GM12878 (cell line): Measurements from ENCODE around the gene CHN2. TPM values are rescaled to one million over a fixed set of nuclear protein-coding genes. Genes with fewer than 3 reads are reported as not detected.

Experiments
- ATAC-seq: fragments of 200-7000 bp; cut with Tn5 transposase; 3 replicates; pipeline ENCODE4 v1.9.1; 2020; ENCODE audit warnings: mild to moderate bottlenecking, moderate library complexity
- BruUV-seq: library from RNA; stranded (reverse); fragments of 400-500 nt; replicated peaks from 2 replicates; lab custom pipeline; 2021; lab: Mats Ljungman, UMichigan
- CTCF ChIA-PET: fragments of 300-600 bp; sonication (Branson Sonifier 250); formaldehyde crosslinking; extraction: SDS; loops from one replicate; lab custom pipeline; 2021; ENCODE audit warnings: inconsistent platforms; lab: Yijun Ruan, JAX
- POLR2A ChIA-PET: fragments of 350-600 bp; formaldehyde crosslinking; extraction: SDS; loops from one replicate; lab custom pipeline; 2021; ENCODE audit warnings: inconsistent platforms; lab: Charles Lee
- RAD21 ChIA-PET: fragments of 300-600 bp; sonication (Branson Sonifier 250); formaldehyde crosslinking; loops from one replicate; lab custom pipeline; 2023; ENCODE audit warnings: antibody characterized with exemption; ENCODE audit not compliant: unreplicated experiment; lab: Charles Lee
- SMC1A ChIA-PET: fragments of 300-600 bp; sonication (Branson Sonifier 250); formaldehyde crosslinking; loops from one replicate; lab custom pipeline; 2023; ENCODE audit not compliant: unreplicated experiment, uncharacterized antibody; lab: Charles Lee
- DNase-seq: peaks from one replicate; pipeline ENCODE4 v3.0.0-alpha.2; 2011; ENCODE audit warnings: low read depth, low spot score
- FAIRE-seq: peaks from 3 replicates; lab custom pipeline; 2011; peaks lifted over from hg19 to GRCh38; lab: Jason Lieb, UNC
- H2AFZ ChIP-seq: 2 replicates; pipeline ENCODE4 v1.6.0; 2011; ENCODE audit warnings: low read depth, low read length, control low read depth; ENCODE audit not compliant: control insufficient read depth
- H3K27ac ChIP-seq: 2 replicates; pipeline ENCODE4 v1.5.1; 2011; ENCODE audit warnings: control low read depth; ENCODE audit not compliant: control insufficient read depth, insufficient read depth
- H3K27me3 ChIP-seq, 2 experiments: replicated peaks in 1 of 2; 2 replicates each; pipeline versions ENCODE4 v1.6.0 to v1.6.1; 2011; ENCODE audit warnings: low read length in 1 of 2; ENCODE audit not compliant: control insufficient read depth in 2 of 2, insufficient read depth in 2 of 2
- H3K36me3 ChIP-seq, 2 experiments: 2 replicates each; pipeline ENCODE4 v1.5.1; 2011; ENCODE audit warnings: low read length in 1 of 2; ENCODE audit not compliant: control insufficient read depth in 2 of 2, insufficient read depth in 2 of 2
- H3K4me1 ChIP-seq: 2 replicates; pipeline ENCODE4 v1.6.1; 2011; ENCODE audit warnings: mild to moderate bottlenecking, low read length, moderate library complexity, mixed read lengths; ENCODE audit not compliant: control insufficient read depth, insufficient read depth
- H3K4me2 ChIP-seq: 2 replicates; pipeline ENCODE4 v1.6.0; 2011; ENCODE audit warnings: control low read depth; ENCODE audit not compliant: control insufficient read depth, insufficient read depth
- H3K4me3 ChIP-seq: fragments of 200-600 bp; sonication (generic); 2 replicates; pipeline ENCODE4 v1.5.1; 2016
- H3K79me2 ChIP-seq: 2 replicates; pipeline ENCODE4 v1.6.0; 2011; ENCODE audit warnings: low read length; ENCODE audit not compliant: control insufficient read depth, insufficient read depth
- H3K9ac ChIP-seq: 2 replicates; pipeline ENCODE4 v1.8.0; 2011; ENCODE audit warnings: low read length, control low read depth, mixed read lengths; ENCODE audit not compliant: control insufficient read depth, insufficient read depth
- H3K9me3 ChIP-seq: replicated peaks from 3 replicates; pipeline ENCODE4 v1.5.1; 2011; ENCODE audit warnings: mild to moderate bottlenecking, low read length; ENCODE audit not compliant: control insufficient read depth, insufficient read depth
- H4K20me1 ChIP-seq: 2 replicates; pipeline ENCODE4 v1.6.0; 2011; ENCODE audit not compliant: control insufficient read depth, insufficient read depth
- CHD4 ChIP-seq: fragments of 200-600 bp; sonication (generic); IDR thresholded peaks from 2 replicates; pipeline ENCODE4 v1.6.1; 2016; ENCODE audit warnings: mild to moderate bottlenecking
- IKZF1 ChIP-seq: fragments of 450-650 bp; conservative IDR thresholded peaks from 2 replicates; pipeline ENCODE4 v1.6.1; 2017; ENCODE audit warnings: antibody characterized with exemption, mild to moderate bottlenecking
- MLLT1 ChIP-seq: fragments of 450-650 bp; IDR thresholded peaks from 2 replicates; pipeline ENCODE4 v1.6.1; 2016; ENCODE audit warnings: mild to moderate bottlenecking
- SMAD1 ChIP-seq: fragments of 450-650 bp; IDR thresholded peaks from 2 replicates; pipeline ENCODE4 v1.6.1; 2018; ENCODE audit warnings: mild to moderate bottlenecking, low read depth; ENCODE audit not compliant: partially characterized antibody
- WGBS: methylation state at CpG from one replicate; pipeline ENCODE4 v1.1.6; 2016; ENCODE audit warnings: low lambda C conversion rate; ENCODE audit not compliant: insufficient replicate concordance, insufficient coverage; ENCODE audit errors: missing lambda C conversion rate; 5-methylcytosine and 5-hydroxymethylcytosine counted together
- in situ Hi-C: fragments of 300-500 bp; cut with MboI; formaldehyde crosslinking; loops from 9 replicates; pipeline ENCODE4 v1.14.3; 2018; ENCODE audit warnings: mixed read lengths
- intact Hi-C: fragments of 100-400 bp; cut with micrococcal nuclease; formaldehyde crosslinking; loops from one replicate; pipeline ENCODE4 v1.14.2; 2022; ENCODE audit not compliant: unreplicated experiment
- polyA plus RNA-seq, 11 experiments: library from polyadenylated mRNA; depleted of rRNA in 4 of 11; unstranded in 6 of 11; stranded (reverse) in 5 of 11; fragments of >200 nt; fragmentation: Nextera tagmentation in 4 of 11; fragmentation: Illumina TruSeq in 1 of 11; extraction: Ambion mirVana in 4 of 11; extraction: Trizol in 1 of 11; gene quantifications; 1 replicate in 1 of 11; 2 replicates in 10 of 11; pipeline versions ENCODE4 v1.2.1 to v1.2.3, GENCODE V29; 2011 to 2016; ENCODE audit warnings: inconsistent platforms in 2 of 11, missing spikeins in 2 of 11, low read depth in 1 of 11
- total RNA-seq, 4 experiments: library from RNA; depleted of rRNA in 3 of 4; stranded (reverse); fragments of >200 nt in 3 of 4; fragmentation: Illumina TruSeq in 1 of 4; extraction: Trizol in 1 of 4; gene quantifications; 2 replicates each; pipeline versions ENCODE4 v1.2.1 to v1.2.3, GENCODE V29; 2013 to 2021

The CHN2 gene
- total and polyA plus RNA-seq, 10 of the 15 experiments (the other 5 are each of a cell fraction or from before 2014, with no cell fraction given) = 0.11 to 3.8 (median 0.37) TPM; not detected in 2

- DNase-seq = no peak
- Histone ChIP-seq H3K27me3 (no peaks in the 10 kb centered on the region; a peak in 1 of 4 replicates), H3K4me3 (no peak overlapping the region), H3K4me1 (no peaks in the 10 kb centered on the region), H3K4me2 (no peak overlapping the region), H3K9ac (no peak overlapping the region), H3K27ac (no peak overlapping the region), H3K36me3 (no peaks in the 10 kb centered on the region), H3K79me2 (no peaks in the 10 kb centered on the region), H2AFZ (no peak overlapping the region), H4K20me1 (no peaks in the 10 kb centered on the region), H3K9me3 (no peaks in the 10 kb centered on the region)
- TF ChIP-seq IKZF1 (no peak), MLLT1 (no peak), SMAD1 (no peak)
- BruUV-seq = no TSS peak
- in situ Hi-C loops = no loop called here
- SMC1A ChIA-PET = no interaction called here
- POLR2A ChIA-PET = no interaction called here
- ATAC-seq = no peak
- WGBS = 42% methylated on average over 7 of the region's 7 CpGs
- RAD21 ChIA-PET = no interaction called here
- intact Hi-C loops = loop anchor here (5.0 kb wide), 2 partner anchors 104 to 229 kb away; no protein-coding TSS in a partner anchor
- CTCF ChIA-PET = no interaction called here
- no peak for FAIRE-seq
Measured at GRCh38 chr7:29341156-29341555, 146.6 kb downstream of the CHN2 start.

DNA sequence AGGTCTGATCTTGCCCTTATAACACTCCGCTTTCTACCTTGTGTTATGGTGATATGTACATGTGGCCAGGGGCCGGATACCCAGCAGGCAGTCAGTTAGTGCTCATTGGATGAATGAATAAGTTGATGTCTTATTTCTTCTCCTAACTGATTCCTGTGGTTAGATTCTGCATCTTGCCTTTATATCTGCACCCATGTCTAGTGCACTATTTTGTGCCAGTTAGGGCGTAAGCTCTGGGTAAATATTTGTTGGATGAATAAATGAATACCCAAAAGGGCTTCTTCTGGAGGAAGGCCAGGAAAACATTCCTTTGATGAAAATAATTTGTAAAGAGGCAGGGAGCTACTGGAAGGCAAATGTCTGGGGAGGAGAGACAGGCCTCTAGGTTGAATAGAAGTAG lies 148.2 kb downstream of the CHN2 start:
- intact Hi-C loops (loop anchor here (5.0 kb wide), 2 partner anchors 105 to 230 kb away; no protein-coding TSS in a partner anchor), in situ Hi-C loops (no loop called here)
- ATAC-seq = no peak
- Histone ChIP-seq H3K27ac (no peak overlapping the region), H3K4me3 (no peak overlapping the region), H3K36me3 (no peaks in the 10 kb centered on the region), H3K79me2 (no peaks in the 10 kb centered on the region), H4K20me1 (no peaks in the 10 kb centered on the region), H3K27me3 (no peaks in the 10 kb centered on the region), H3K9ac (no peak overlapping the region), H3K4me1 (no peaks in the 10 kb centered on the region), H3K4me2 (no peak overlapping the region), H2AFZ (no peak overlapping the region), H3K9me3 (no peaks in the 10 kb centered on the region)
- BruUV-seq = no TSS peak
- CTCF ChIA-PET = interaction anchor here (0.7 to 1.1 kb wide), 3 partner anchors 236 to 420 kb away, joined by 3 to 4 read pairs (median 3); no protein-coding TSS in a partner anchor
- no peak for TF ChIP-seq CHD4
- RAD21 ChIA-PET = no interaction called here
- no peak for DNase-seq
- POLR2A ChIA-PET = no interaction called here
- 58% methylated on average over 3 of the region's 3 CpGs for WGBS
- SMC1A ChIA-PET = interaction anchor here (1.2 kb wide), 1 partner anchor 24 kb away, joined by 3 read pairs; no protein-coding TSS in a partner anchor
- no peak for FAIRE-seq
